ENCODE measurements around the gene ADA.

Gene ADA

GRCh38 chr20:44644667-44645131, 6.8 kb downstream of the ADA start:
- DNase-seq (ENCODE audit: low read depth), result no peak

- DNase-seq (ENCODE audit: low read depth), result no peak
Observed at GRCh38 chr20:44644230-44644617, 7.3 kb downstream of the ADA start.

GRCh38 chr20:44643596-44644229, 7.8 kb downstream of the ADA start:
- no peak for DNase-seq (ENCODE audit: low read depth)

- DNase-seq (ENCODE audit: low read depth), result no peak
Observed at GRCh38 chr20:44643154-44643519, 8.4 kb downstream of the ADA start.

GRCh38 chr20:44642203-44643153, 9.0 kb downstream of the ADA start:
- no peak for DNase-seq (ENCODE audit: low read depth)

GRCh38 chr20:44641325-44641724, 10.2 kb downstream of the ADA start:
- no peak for DNase-seq (ENCODE audit: low read depth)

GRCh38 chr20:44640522-44640921, 11.0 kb downstream of the ADA start:
- DNase-seq (ENCODE audit: low read depth), result no peak

GRCh38 chr20:44637522-44638372, 13.8 kb downstream of the ADA start:
- no peak for DNase-seq (ENCODE audit: low read depth)

GRCh38 chr20:44637042-44637441, 14.5 kb downstream of the ADA start:
- DNase-seq (ENCODE audit: low read depth), result no peak

GRCh38 chr20:44635877-44636276, 15.6 kb downstream of the ADA start:
- no peak for DNase-seq (ENCODE audit: low read depth)

- no peak for DNase-seq (ENCODE audit: low read depth)
Observed at GRCh38 chr20:44633872-44634600, 17.5 kb downstream of the ADA start.

GRCh38 chr20:44633187-44633810, 18.2 kb downstream of the ADA start:
- no peak for DNase-seq (ENCODE audit: low read depth)

- DNase-seq (ENCODE audit: low read depth), result no peak
Observed at GRCh38 chr20:44632103-44632752, 19.3 kb downstream of the ADA start.

GRCh38 chr20:44630297-44630696, 21.2 kb downstream of the ADA start:
- DNase-seq (ENCODE audit: low read depth), result no peak

GRCh38 chr20:44629542-44629941, 22.0 kb downstream of the ADA start:
- no peak for DNase-seq (ENCODE audit: low read depth)

GRCh38 chr20:44629017-44629385, 22.5 kb downstream of the ADA start:
- DNase-seq (ENCODE audit: low read depth), result no peak

- no peak for DNase-seq (ENCODE audit: low read depth)
Observed at GRCh38 chr20:44627364-44628010, 24.0 kb downstream of the ADA start.

GRCh38 chr20:44626278-44626677, 25.2 kb downstream of the ADA start:
- DNase-seq (ENCODE audit: low read depth), result no peak

- no peak for DNase-seq (ENCODE audit: low read depth)
Observed at GRCh38 chr20:44625361-44625760, 26.1 kb downstream of the ADA start.

GRCh38 chr20:44624743-44625271, 26.7 kb downstream of the ADA start:
- no peak for DNase-seq (ENCODE audit: low read depth)
